GM23248 (cell line): ENCODE measurements around the gene AGAP1.

Source experiments
- EZH2 ChIP-seq: fragments of 200-600 bp; sonication (generic); IDR thresholded peaks from 2 replicates; pipeline ENCODE4 v1.6.1; 2018; ENCODE audit warnings: antibody characterized with exemption, mild to moderate bottlenecking; ENCODE audit not compliant: insufficient read depth, poor library complexity, severe bottlenecking
- EZH2phosphoT487 ChIP-seq: fragments of 200-600 bp; sonication (generic); IDR thresholded peaks from 2 replicates; pipeline ENCODE4 v1.6.1; 2018; ENCODE audit warnings: antibody characterized with exemption, moderate library complexity, mild to moderate bottlenecking, low read depth; ENCODE audit not compliant: insufficient read depth

- no peak for TF ChIP-seq EZH2phosphoT487
- no peak for TF ChIP-seq EZH2
Observed at GRCh38 chr2:235958221-235958930, 464.5 kb downstream of the AGAP1 start.
